Lower lobe of right lung (tissue), 2 donors: ENCODE results near the gene PLEKHA7. TPM values are rescaled to one million over a fixed set of nuclear protein-coding genes. Genes with fewer than 3 reads are reported as not detected.

Experiments
- ATAC-seq, 2 donors: fragments of 200-7000 bp; cut with Tn5 transposase; one replicate each; pipeline ENCODE4 v1.9.1; 2020 to 2022; ENCODE audit warnings: mild to moderate bottlenecking in 2 of 2, moderate library complexity in 2 of 2
- DNase-seq: peaks from one replicate; pipeline ENCODE4 v3.0.0-alpha.2; 2020
- H3K27ac ChIP-seq: fragments of 200-600 bp; one replicate; pipeline ENCODE4 v1.8.0; 2022
- H3K27me3 ChIP-seq: fragments of 200-600 bp; one replicate; pipeline ENCODE4 v1.8.0; 2022; ENCODE audit warnings: low read depth
- H3K36me3 ChIP-seq: fragments of 200-600 bp; one replicate; pipeline ENCODE4 v1.8.0; 2022; ENCODE audit warnings: mild to moderate bottlenecking
- H3K4me1 ChIP-seq: fragments of 200-600 bp; one replicate; pipeline ENCODE4 v1.8.0; 2022
- H3K4me3 ChIP-seq: fragments of 200-600 bp; one replicate; pipeline ENCODE4 v1.8.0; 2022; ENCODE audit warnings: mild to moderate bottlenecking
- H3K9me3 ChIP-seq: fragments of 200-600 bp; one replicate; pipeline ENCODE4 v1.8.0; 2022
- CTCF ChIP-seq: fragments of 200-600 bp; IDR thresholded peaks from one replicate; pipeline ENCODE4 v1.8.0; 2022; ENCODE audit warnings: antibody characterized with exemption, mild to moderate bottlenecking
- intact Hi-C: fragments of 100-400 bp; cut with DNase I; formaldehyde crosslinking; loops from one replicate; pipeline ENCODE4 v1.11.0; 2022
- total RNA-seq: library from RNA; stranded (reverse); fragmentation: NEBNext Ultra II Directional; extraction: Animal tissue kit (Norgen Biotek cat#: 25700); gene quantifications from one replicate; pipeline ENCODE4 v1.2.1, GENCODE V29; 2021
- donor health status: DM: no; HTN: yes; CAD: no; lungs with severe emphysema.

Gene PLEKHA7
- total RNA-seq, 1 donor from 2014 or later = 44.0 TPM

- Histone ChIP-seq H3K27ac (no peak overlapping the region), H3K4me1 (peaks cover 10% of the 10 kb centered on the region), H3K27me3 (no peaks in the 10 kb centered on the region), H3K9me3 (no peaks in the 10 kb centered on the region), H3K36me3 (peaks cover 10% of the 10 kb centered on the region), H3K4me3 (no peak overlapping the region)
- intact Hi-C loops = no loop called here
- no peak for DNase-seq
- ATAC-seq = no peak
- TF ChIP-seq CTCF = no peak
Observed at GRCh38 chr11:16797776-16798175, 216.4 kb downstream of the PLEKHA7 start.

- peaks cover 3% of the 10 kb centered on the region for H3K36me3 ChIP-seq
- TF ChIP-seq CTCF = no peak
- H3K4me3 ChIP-seq = no peak overlapping the region
- no peak overlapping the region for H3K27ac ChIP-seq
- no peaks in the 10 kb centered on the region for H3K9me3 ChIP-seq
- H3K4me1 ChIP-seq = peaks cover 18% of the 10 kb centered on the region
- ATAC-seq = peak in 1 of 2 donors; percentile 25
- no peaks in the 10 kb centered on the region for H3K27me3 ChIP-seq
- no peak for DNase-seq
- intact Hi-C loops = no loop called here
Observed at GRCh38 chr11:16796311-16796710, 217.9 kb downstream of the PLEKHA7 start.

- intact Hi-C loops = no loop called here
- peak; percentile 56 for DNase-seq
- H3K36me3 ChIP-seq = peaks cover 9% of the 10 kb centered on the region
- H3K27ac ChIP-seq = peak overlapping the region; percentile 78
- no peak overlapping the region for H3K4me3 ChIP-seq
- H3K4me1 ChIP-seq = peaks cover 28% of the 10 kb centered on the region
- H3K27me3 ChIP-seq = no peaks in the 10 kb centered on the region
- no peak for TF ChIP-seq CTCF
- no peaks in the 10 kb centered on the region for H3K9me3 ChIP-seq
- peak in 1 of 2 donors; percentile 28 for ATAC-seq
Observed at GRCh38 chr11:16795146-16795545, 219.1 kb downstream of the PLEKHA7 start.

GRCh38 chr11:16794047-16794818 lies 220.0 kb downstream of the PLEKHA7 start:
- peaks cover 17% of the 10 kb centered on the region for H3K36me3 ChIP-seq
- H3K4me3 ChIP-seq = no peak overlapping the region
- H3K9me3 ChIP-seq = no peaks in the 10 kb centered on the region
- ATAC-seq (no peak), DNase-seq (no peak)
- no peaks in the 10 kb centered on the region for H3K27me3 ChIP-seq
- peaks cover 37% of the 10 kb centered on the region for H3K4me1 ChIP-seq
- H3K27ac ChIP-seq = peak overlapping the region; percentile 78
- TF ChIP-seq CTCF = no peak
- intact Hi-C loops = no loop called here

GRCh38 chr11:16793511-16793910 lies 220.7 kb downstream of the PLEKHA7 start:
- intact Hi-C loops = no loop called here
- no peak for DNase-seq
- Histone ChIP-seq H3K36me3 (peaks cover 17% of the 10 kb centered on the region), H3K27me3 (no peaks in the 10 kb centered on the region), H3K9me3 (no peaks in the 10 kb centered on the region), H3K4me3 (no peak overlapping the region), H3K27ac (no peak overlapping the region), H3K4me1 (peaks cover 43% of the 10 kb centered on the region)
- TF ChIP-seq CTCF = no peak
- no peak for ATAC-seq
